PC-9 (cell line): ENCODE data around the gene COQ10B. TPM values are rescaled to one million over a fixed set of nuclear protein-coding genes. Genes with fewer than 3 reads are reported as not detected.

Experiments
- BruUV-seq: library from RNA; stranded (reverse); fragments of 400-500 nt; replicated peaks from 2 replicates; lab custom pipeline; 2021; lab: Mats Ljungman, UMichigan
- CTCF ChIA-PET: fragments of 300-600 bp; sonication (Branson Sonifier 250); formaldehyde crosslinking; loops from one replicate; lab custom pipeline; 2022; ENCODE audit warnings: antibody characterized with exemption; lab: Charles Lee
- POLR2A ChIA-PET: fragments of 300-600 bp; sonication (Branson Sonifier 250); formaldehyde crosslinking; loops from one replicate; lab custom pipeline; 2022; ENCODE audit warnings: antibody characterized with exemption; ENCODE audit not compliant: unreplicated experiment; lab: Charles Lee
- DNase-seq, 2 experiments: peaks; one replicate each; pipeline versions ENCODE4 v3.0.0 to v3.0.0-alpha.2; 2015 to 2022; ENCODE audit warnings: mixed read lengths in 1 of 2
- H2AFZ ChIP-seq: fragments of 200-600 bp; sonication (generic); 2 replicates; pipeline ENCODE4 v1.8.1; 2017; ENCODE audit warnings: antibody characterized with exemption
- H3F3A ChIP-seq: fragments of 200-600 bp; sonication (generic); 2 replicates; pipeline ENCODE4 v1.8.1; 2017; ENCODE audit warnings: antibody characterized with exemption, mild to moderate bottlenecking, low read depth; ENCODE audit not compliant: insufficient read depth
- H3K27ac ChIP-seq: fragments of 200-600 bp; sonication (generic); 2 replicates; pipeline ENCODE4 v1.6.1; 2016; ENCODE audit warnings: mixed run types
- H3K27me3 ChIP-seq: fragments of 200-600 bp; sonication (generic); 2 replicates; pipeline ENCODE4 v1.6.1; 2016; ENCODE audit warnings: low read depth, mixed run types; ENCODE audit not compliant: insufficient read depth
- H3K36me3 ChIP-seq: fragments of 200-600 bp; sonication (generic); 2 replicates; pipeline ENCODE4 v1.6.1; 2016; ENCODE audit warnings: low read depth, mixed run types
- H3K4me1 ChIP-seq: fragments of 200-600 bp; sonication (generic); replicated peaks from 2 replicates; pipeline ENCODE4 v1.6.1; 2016; ENCODE audit warnings: mixed run types; ENCODE audit not compliant: insufficient read depth
- H3K4me2 ChIP-seq: fragments of 200-600 bp; sonication (generic); 2 replicates; pipeline ENCODE4 v1.6.1; 2017; ENCODE audit warnings: mixed run types
- H3K4me3 ChIP-seq: fragments of 200-600 bp; sonication (generic); 2 replicates; pipeline ENCODE4 v1.6.1; 2016; ENCODE audit warnings: mixed run types
- H3K79me2 ChIP-seq: fragments of 200-600 bp; sonication (generic); 2 replicates; pipeline ENCODE4 v1.6.1; 2017; ENCODE audit warnings: low read depth, mixed run types
- H3K9me2 ChIP-seq: fragments of 200-600 bp; sonication (generic); 2 replicates; pipeline ENCODE4 v1.8.1; 2017; ENCODE audit warnings: mild to moderate bottlenecking; ENCODE audit not compliant: insufficient read depth
- H3K9me3 ChIP-seq: fragments of 200-600 bp; sonication (generic); 2 replicates; pipeline ENCODE4 v1.8.1; 2016; ENCODE audit warnings: low read depth; ENCODE audit not compliant: insufficient read depth
- H4K20me1 ChIP-seq: fragments of 200-600 bp; sonication (generic); 2 replicates; pipeline ENCODE4 v1.8.1; 2017; ENCODE audit not compliant: insufficient read depth
- EZH2 ChIP-seq: fragments of 200-600 bp; sonication (generic); IDR thresholded peaks from 2 replicates; pipeline ENCODE4 v1.8.0; 2017; ENCODE audit warnings: antibody characterized with exemption, low read depth
- intact Hi-C: fragments of 100-400 bp; cut with micrococcal nuclease; formaldehyde crosslinking; loops from one replicate; pipeline ENCODE4 v1.10.0; 2022; ENCODE audit not compliant: unreplicated experiment
- total RNA-seq: library from RNA; stranded (reverse); gene quantifications from 2 replicates; pipeline ENCODE4 v1.2.3, GENCODE V29; 2021
- TF ChIP-seq, protein P1 (sequence below): fragments of 200-600 bp; sonication (generic); conservative IDR thresholded peaks from 2 replicates; pipeline ENCODE4 v1.6.1; 2017; ENCODE audit warnings: mixed run types, antibody characterized with exemption, mild to moderate bottlenecking, moderate library complexity

Gene COQ10B
- total RNA-seq, 1 experiment from 2014 or later, result 18.1 TPM

- peaks cover 31% of the 10 kb centered on the region for H4K20me1 ChIP-seq
- DNase-seq, result no peak
- no peak overlapping the region; the same call in 1 of the 2 replicates for H3K27ac ChIP-seq
- H3K4me2 ChIP-seq, result peak overlapping the region; percentile 88
- peaks cover 18% of the 10 kb centered on the region for H3K4me1 ChIP-seq
- ChIA-PET CTCF (no interaction called here), POLR2A (no interaction called here)
- H3K27me3 ChIP-seq, result no peaks in the 10 kb centered on the region
- H3K4me3 ChIP-seq, result peak overlapping the region; percentile 99
- peaks cover 44% of the 10 kb centered on the region for H3K36me3 ChIP-seq
- no TSS peak for BruUV-seq
- peaks cover 34% of the 10 kb centered on the region; the same call in 1 of the 2 replicates for H3F3A ChIP-seq
- H3K9me2 ChIP-seq, result no peaks in the 10 kb centered on the region
- no peak overlapping the region for H2AFZ ChIP-seq
- TF ChIP-seq, protein P1, sequence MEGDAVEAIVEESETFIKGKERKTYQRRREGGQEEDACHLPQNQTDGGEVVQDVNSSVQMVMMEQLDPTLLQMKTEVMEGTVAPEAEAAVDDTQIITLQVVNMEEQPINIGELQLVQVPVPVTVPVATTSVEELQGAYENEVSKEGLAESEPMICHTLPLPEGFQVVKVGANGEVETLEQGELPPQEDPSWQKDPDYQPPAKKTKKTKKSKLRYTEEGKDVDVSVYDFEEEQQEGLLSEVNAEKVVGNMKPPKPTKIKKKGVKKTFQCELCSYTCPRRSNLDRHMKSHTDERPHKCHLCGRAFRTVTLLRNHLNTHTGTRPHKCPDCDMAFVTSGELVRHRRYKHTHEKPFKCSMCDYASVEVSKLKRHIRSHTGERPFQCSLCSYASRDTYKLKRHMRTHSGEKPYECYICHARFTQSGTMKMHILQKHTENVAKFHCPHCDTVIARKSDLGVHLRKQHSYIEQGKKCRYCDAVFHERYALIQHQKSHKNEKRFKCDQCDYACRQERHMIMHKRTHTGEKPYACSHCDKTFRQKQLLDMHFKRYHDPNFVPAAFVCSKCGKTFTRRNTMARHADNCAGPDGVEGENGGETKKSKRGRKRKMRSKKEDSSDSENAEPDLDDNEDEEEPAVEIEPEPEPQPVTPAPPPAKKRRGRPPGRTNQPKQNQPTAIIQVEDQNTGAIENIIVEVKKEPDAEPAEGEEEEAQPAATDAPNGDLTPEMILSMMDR, result no peak
- no peak for TF ChIP-seq EZH2
- peaks cover 66% of the 10 kb centered on the region for H3K79me2 ChIP-seq
- intact Hi-C loops, result loop anchor here (5.0 kb wide), 1 partner anchor 205 kb away; the partner anchor contains the start of gene MARS2
- H3K9me3 ChIP-seq, result no peaks in the 10 kb centered on the region
These were observed 49.3 kb downstream of the COQ10B start for GRCh38 chr2:197502685-197503084.

DNA sequence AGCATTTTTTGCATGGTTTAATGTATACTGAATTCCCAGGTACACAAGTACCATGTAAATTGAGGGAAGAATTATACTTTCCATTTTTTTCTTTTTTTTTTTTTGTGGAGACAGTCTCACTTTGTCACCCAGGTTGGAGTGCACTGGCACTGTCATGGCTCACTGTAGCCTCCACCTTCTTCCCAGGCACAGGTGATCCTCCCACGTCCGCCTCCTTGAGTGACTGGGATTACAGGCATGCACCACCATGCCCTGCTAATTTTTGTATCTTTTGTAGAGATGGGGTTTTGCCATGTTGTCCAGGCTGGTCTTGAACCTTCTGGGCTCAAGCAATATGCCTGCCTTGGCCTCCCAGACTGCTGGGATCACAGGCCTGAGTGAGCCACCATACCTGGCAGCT lies 50.6 kb downstream of the COQ10B start:
- Histone ChIP-seq H3K4me2 (no peak overlapping the region), H3F3A (peaks cover 39% of the 10 kb centered on the region; the same call in 1 of the 2 replicates), H3K27me3 (no peaks in the 10 kb centered on the region), H3K4me1 (peaks cover 16% of the 10 kb centered on the region; the same call in 1 of the 2 replicates), H2AFZ (no peak overlapping the region), H3K4me3 (no peak overlapping the region), H3K9me2 (no peaks in the 10 kb centered on the region), H3K9me3 (no peaks in the 10 kb centered on the region), H3K27ac (no peak overlapping the region), H4K20me1 (peaks cover 27% of the 10 kb centered on the region), H3K79me2 (peaks cover 53% of the 10 kb centered on the region), H3K36me3 (peaks cover 35% of the 10 kb centered on the region)
- intact Hi-C loops, result loop anchor here (5.0 kb wide), 1 partner anchor 203 kb away; the partner anchor contains the start of gene MARS2
- no TSS peak for BruUV-seq
- ChIA-PET CTCF (no interaction called here), POLR2A (no interaction called here)
- TF ChIP-seq EZH2, result no peak
- TF ChIP-seq, protein P1, result no peak
- DNase-seq, result no peak

- ChIA-PET CTCF (no interaction called here), POLR2A (no interaction called here)
- H3K27me3 ChIP-seq, result no peaks in the 10 kb centered on the region
- no peak overlapping the region for H3K27ac ChIP-seq
- H3K36me3 ChIP-seq, result peaks cover 35% of the 10 kb centered on the region
- no TSS peak for BruUV-seq
- peaks cover 27% of the 10 kb centered on the region for H4K20me1 ChIP-seq
- H3K9me3 ChIP-seq, result no peaks in the 10 kb centered on the region
- peaks cover 48% of the 10 kb centered on the region for H3K79me2 ChIP-seq
- H3F3A ChIP-seq, result peaks cover 39% of the 10 kb centered on the region; the same call in 1 of the 2 replicates
- H3K4me1 ChIP-seq, result peaks cover 16% of the 10 kb centered on the region; the same call in 1 of the 2 replicates
- no peaks in the 10 kb centered on the region for H3K9me2 ChIP-seq
- H3K4me3 ChIP-seq, result no peak overlapping the region
- intact Hi-C loops, result loop anchor here (5.0 kb wide), 1 partner anchor 203 kb away; the partner anchor contains the start of gene MARS2
- TF ChIP-seq EZH2, result no peak
- TF ChIP-seq, protein P1, result no peak
- no peak overlapping the region for H3K4me2 ChIP-seq
- H2AFZ ChIP-seq, result no peak overlapping the region
- DNase-seq, result no peak
These were observed 51.2 kb downstream of the COQ10B start for GRCh38 chr2:197504512-197504911.
